HepG2 (cell line): ENCODE measurements around the gene ARPC5. TPM values are rescaled to one million over a fixed set of nuclear protein-coding genes. Genes with fewer than 3 reads are reported as not detected.

Experiments used
- ATAC-seq: fragments of 200-7000 bp; cut with Tn5 transposase; 3 replicates; pipeline ENCODE4 v1.9.1; 2020; ENCODE audit warnings: mild to moderate bottlenecking, moderate library complexity
- BruUV-seq: library from RNA; stranded (reverse); fragments of 400-500 nt; replicated peaks from 2 replicates; lab custom pipeline; 2021; lab: Mats Ljungman, UMichigan
- CTCF ChIA-PET: fragments of 300-600 bp; formaldehyde crosslinking; extraction: SDS; loops from one replicate; lab custom pipeline; 2021; ENCODE audit warnings: low total read pairs, inconsistent platforms, low intra/inter-chr PET ratio; lab: Yijun Ruan, JAX
- POLR2A ChIA-PET: fragments of 350-600 bp; sonication (Branson Sonifier 250); formaldehyde crosslinking; loops from one replicate; lab custom pipeline; 2020; ENCODE audit warnings: antibody characterized with exemption, inconsistent platforms; lab: Yijun Ruan, JAX
- DNase-seq: peaks from one replicate; pipeline ENCODE4 v3.0.0-alpha.2; 2015; ENCODE audit warnings: low spot score
- FAIRE-seq: peaks from 3 replicates; lab custom pipeline; 2011; peaks lifted over from hg19 to GRCh38; lab: Jason Lieb, UNC
- H2AFZ ChIP-seq: one replicate; pipeline ENCODE4 v1.6.1; 2011; ENCODE audit warnings: low read length, inconsistent platforms
- H3K27ac ChIP-seq: fragments of 300-600 bp; 3 replicates; pipeline ENCODE4 v1.8.0; 2011; ENCODE audit warnings: mixed run types, mild to moderate bottlenecking, mixed read lengths, low read length, inconsistent platforms; ENCODE audit not compliant: insufficient read depth; ENCODE audit errors: extremely low read length
- H3K27me3 ChIP-seq, 2 experiments: fragments of 200-600 bp in 1 of 2; 2 replicates in 1 of 2; 3 replicates in 1 of 2; pipeline versions ENCODE4 v1.6.0 to v1.8.0; 2011; ENCODE audit warnings: low read length in 2 of 2, mild to moderate bottlenecking in 2 of 2, moderate library complexity in 2 of 2, inconsistent platforms in 1 of 2; ENCODE audit not compliant: insufficient read depth in 2 of 2, control insufficient read depth in 1 of 2
- H3K36me3 ChIP-seq, 2 experiments: fragments of 200-600 bp in 1 of 2; replicated peaks in 1 of 2; 2 replicates in 1 of 2; 3 replicates in 1 of 2; pipeline versions ENCODE4 v1.5.1 to v1.8.0; 2011; ENCODE audit warnings: low read length in 2 of 2, inconsistent platforms in 1 of 2; ENCODE audit not compliant: insufficient read depth in 2 of 2, control insufficient read depth in 1 of 2
- H3K4me1 ChIP-seq: 2 replicates; pipeline ENCODE4 v1.5.1; 2012; ENCODE audit warnings: low read length, inconsistent platforms; ENCODE audit not compliant: insufficient read depth
- H3K4me2 ChIP-seq: 2 replicates; pipeline ENCODE4 v1.6.0; 2011; ENCODE audit warnings: low read depth, low read length, inconsistent platforms
- H3K4me3 ChIP-seq, 3 experiments: fragments of 200-600 bp in 1 of 3; sonication (generic), shearing (Covaris generic) in 1 of 3; replicated peaks in 1 of 3; 2 replicates each; pipeline ENCODE4 v1.5.1; 2011 to 2016; ENCODE audit warnings: low read length in 3 of 3, inconsistent platforms in 2 of 3, low read depth in 2 of 3, mild to moderate bottlenecking in 2 of 3, control low read depth in 1 of 3, mixed read lengths in 1 of 3; ENCODE audit not compliant: insufficient read depth in 1 of 3
- H3K79me2 ChIP-seq: one replicate; pipeline ENCODE4 v1.6.1; 2011; ENCODE audit warnings: low read length, inconsistent platforms; ENCODE audit not compliant: insufficient read depth
- H3K9ac ChIP-seq: 2 replicates; pipeline ENCODE4 v1.6.0; 2011; ENCODE audit warnings: mild to moderate bottlenecking, low read depth, low read length, inconsistent platforms; ENCODE audit not compliant: insufficient read depth
- H3K9me3 ChIP-seq: 2 replicates; pipeline ENCODE4 v1.5.1; 2012; ENCODE audit warnings: mild to moderate bottlenecking, low read length
- H4K20me1 ChIP-seq: 2 replicates; pipeline ENCODE4 v1.6.0; 2011; ENCODE audit warnings: inconsistent platforms, mild to moderate bottlenecking, low read length, moderate library complexity; ENCODE audit not compliant: insufficient read depth
- AHR ChIP-seq: IDR thresholded peaks from 2 replicates; pipeline ENCODE4 v1.6.1; 2018; ENCODE audit warnings: missing genetic modification reagents, missing compliant biosample characterization
- HOXA7 ChIP-seq: sonication (generic); formaldehyde crosslinking; IDR thresholded peaks from 2 replicates; pipeline ENCODE4 v1.8.1; 2022; ENCODE audit warnings: mild to moderate bottlenecking, missing genetic modification reagents, moderate library complexity
- KMT2A ChIP-seq: sonication (generic); formaldehyde crosslinking; IDR thresholded peaks from 2 replicates; pipeline ENCODE4 v1.4.0; 2020; ENCODE audit warnings: missing genetic modification reagents
- PRMT3 ChIP-seq: sonication (generic); formaldehyde crosslinking; IDR thresholded peaks from 2 replicates; pipeline ENCODE4 v1.8.1; 2022; ENCODE audit warnings: low read depth, mild to moderate bottlenecking, moderate library complexity, missing genetic modification reagents, borderline replicate concordance
- TP53 ChIP-seq: sonication (generic); formaldehyde crosslinking; conservative IDR thresholded peaks from 2 replicates; pipeline ENCODE4 v1.4.0; 2020; ENCODE audit warnings: missing genetic modification reagents
- ZNF562 ChIP-seq: sonication (generic); formaldehyde crosslinking; IDR thresholded peaks from 2 replicates; pipeline ENCODE4 v1.8.0; 2022; ENCODE audit warnings: missing genetic modification reagents, borderline replicate concordance
- ZNF761 ChIP-seq: sonication (generic); formaldehyde crosslinking; conservative IDR thresholded peaks from 2 replicates; pipeline ENCODE4 v1.4.0; 2020; ENCODE audit warnings: mild to moderate bottlenecking, missing genetic modification reagents
- ZNF775 ChIP-seq: sonication (generic); formaldehyde crosslinking; IDR thresholded peaks from 2 replicates; pipeline ENCODE4 v1.4.0; 2020; ENCODE audit warnings: missing genetic modification reagents, mild to moderate bottlenecking, moderate library complexity, borderline replicate concordance
- ZSCAN21 ChIP-seq: sonication (generic); formaldehyde crosslinking; IDR thresholded peaks from 2 replicates; pipeline ENCODE4 v1.8.0; 2022; ENCODE audit warnings: mild to moderate bottlenecking, missing genetic modification reagents, moderate library complexity, borderline replicate concordance
- WGBS: methylation state at CpG from one replicate; pipeline ENCODE4 v1.1.6; 2017; ENCODE audit warnings: low lambda C conversion rate; 5-methylcytosine and 5-hydroxymethylcytosine counted together
- in situ Hi-C: cut with HindIII; loops from 2 replicates; pipeline ENCODE4 v1.10.0; 2017; ENCODE audit warnings: low pct_unique_long_range_greater_than_20kb; ENCODE audit not compliant: extremely low pct_ligation_motif_present
- intact Hi-C: fragments of 100-400 bp; cut with micrococcal nuclease; formaldehyde crosslinking; loops from one replicate; pipeline ENCODE4 v1.10.0; 2022; ENCODE audit not compliant: unreplicated experiment
- polyA plus RNA-seq, 8 experiments: library from polyadenylated mRNA; depleted of rRNA in 3 of 8; stranded (reverse) in 7 of 8; unstranded in 1 of 8; fragments of >200 nt; fragmentation: Illumina TruSeq in 4 of 8; extraction: Trizol in 4 of 8; gene quantifications; 2 replicates each; pipeline versions ENCODE4 v1.2.1 to v1.2.3, GENCODE V29; 2011 to 2016; ENCODE audit warnings: low read depth in 4 of 8, missing spikeins in 1 of 8, mixed read lengths in 1 of 8; ENCODE audit not compliant: insufficient read depth in 1 of 8
- total RNA-seq, 5 experiments: library from RNA; depleted of rRNA; stranded (reverse); fragments of >200 nt; fragmentation: Illumina TruSeq; extraction: Trizol; gene quantifications; 2 replicates each; pipeline ENCODE4 v1.2.3, GENCODE V29; 2016; ENCODE audit warnings: low read depth in 1 of 5
- TF ChIP-seq, protein P1 (sequence below): sonication (generic); formaldehyde crosslinking; IDR thresholded peaks from 2 replicates; pipeline ENCODE4 v1.9.0; 2021; ENCODE audit warnings: missing genetic modification reagents, borderline replicate concordance
- TF ChIP-seq, protein P2 (sequence below): sonication (generic); formaldehyde crosslinking; IDR thresholded peaks from 2 replicates; pipeline ENCODE4 v1.8.0; 2022; ENCODE audit warnings: mild to moderate bottlenecking, missing genetic modification reagents, borderline replicate concordance

ARPC5 gene
- total and polyA plus RNA-seq, 2 of the 13 experiments (the other 11 are each of a cell fraction or from before 2014, with no cell fraction given) = 48.4 to 106 TPM

DNA sequence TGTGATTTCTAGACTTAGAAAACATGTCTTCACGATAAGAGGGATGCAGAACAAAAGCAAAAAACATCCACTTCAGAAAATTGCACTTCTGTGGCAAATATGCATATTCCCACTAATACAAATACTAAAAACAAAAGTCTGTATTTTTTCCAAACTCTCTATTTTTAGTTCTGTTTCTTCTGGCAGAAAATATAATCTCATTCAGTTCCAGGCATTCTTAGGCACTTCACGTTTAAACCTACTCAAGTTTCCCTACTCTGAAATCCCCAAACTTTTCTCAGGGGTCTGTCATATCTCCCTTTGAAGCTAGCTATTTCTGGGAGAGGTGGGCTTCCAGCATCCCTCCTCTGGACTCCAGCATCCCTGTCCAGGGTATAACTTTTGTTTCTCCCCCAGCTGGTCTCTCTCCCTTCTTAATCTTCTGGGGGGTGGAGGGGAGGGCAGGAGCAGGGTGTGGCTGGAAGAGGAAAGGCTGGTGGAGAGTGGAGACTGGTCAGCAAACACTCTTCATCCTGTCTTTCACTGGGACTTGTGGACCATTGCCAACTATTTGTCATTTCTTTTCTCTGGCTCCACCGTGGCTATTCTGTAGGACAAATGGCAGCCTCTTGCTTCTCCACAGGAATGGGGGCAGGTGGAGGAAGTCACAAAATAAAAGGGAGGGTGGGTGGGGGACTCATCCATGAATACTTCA lies 25.7 kb downstream of the ARPC5 start:
- Histone ChIP-seq H3K4me1 (0 out of 2 replicates have a peak, but pooled peaks cover 7% of the 10 kb centered on the region), H3K9ac (no peak overlapping the region), H3K4me3 (no peak overlapping the region), H3K27me3 (no peaks in the 10 kb centered on the region), H3K79me2 (no peaks in the 10 kb centered on the region), H3K9me3 (no peaks in the 10 kb centered on the region), H3K27ac (no peak overlapping the region)
- no peak for FAIRE-seq
- no peak for ATAC-seq
- POLR2A ChIA-PET = interaction anchor here (1.2 kb wide), 1 partner anchor 13 kb away, joined by 4 read pairs; no protein-coding TSS in a partner anchor
- BruUV-seq = no TSS peak
- TF ChIP-seq PRMT3 (CRISPR knock-in tag) (no peak), ZNF562 (no peak), TP53 (CRISPR knock-in tag) (no peak), ZSCAN21 (CRISPR knock-in tag) (no peak), AHR (CRISPR knock-in tag) (no peak), HOXA7 (CRISPR knock-in tag) (no peak), KMT2A (CRISPR knock-in tag) (no peak), ZNF775 (CRISPR knock-in tag) (no peak), ZNF761 (no peak)
- TF ChIP-seq, protein P1, sequence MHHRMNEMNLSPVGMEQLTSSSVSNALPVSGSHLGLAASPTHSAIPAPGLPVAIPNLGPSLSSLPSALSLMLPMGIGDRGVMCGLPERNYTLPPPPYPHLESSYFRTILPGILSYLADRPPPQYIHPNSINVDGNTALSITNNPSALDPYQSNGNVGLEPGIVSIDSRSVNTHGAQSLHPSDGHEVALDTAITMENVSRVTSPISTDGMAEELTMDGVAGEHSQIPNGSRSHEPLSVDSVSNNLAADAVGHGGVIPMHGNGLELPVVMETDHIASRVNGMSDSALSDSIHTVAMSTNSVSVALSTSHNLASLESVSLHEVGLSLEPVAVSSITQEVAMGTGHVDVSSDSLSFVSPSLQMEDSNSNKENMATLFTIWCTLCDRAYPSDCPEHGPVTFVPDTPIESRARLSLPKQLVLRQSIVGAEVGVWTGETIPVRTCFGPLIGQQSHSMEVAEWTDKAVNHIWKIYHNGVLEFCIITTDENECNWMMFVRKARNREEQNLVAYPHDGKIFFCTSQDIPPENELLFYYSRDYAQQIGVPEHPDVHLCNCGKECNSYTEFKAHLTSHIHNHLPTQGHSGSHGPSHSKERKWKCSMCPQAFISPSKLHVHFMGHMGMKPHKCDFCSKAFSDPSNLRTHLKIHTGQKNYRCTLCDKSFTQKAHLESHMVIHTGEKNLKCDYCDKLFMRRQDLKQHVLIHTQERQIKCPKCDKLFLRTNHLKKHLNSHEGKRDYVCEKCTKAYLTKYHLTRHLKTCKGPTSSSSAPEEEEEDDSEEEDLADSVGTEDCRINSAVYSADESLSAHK = no peak
- TF ChIP-seq, protein P2, sequence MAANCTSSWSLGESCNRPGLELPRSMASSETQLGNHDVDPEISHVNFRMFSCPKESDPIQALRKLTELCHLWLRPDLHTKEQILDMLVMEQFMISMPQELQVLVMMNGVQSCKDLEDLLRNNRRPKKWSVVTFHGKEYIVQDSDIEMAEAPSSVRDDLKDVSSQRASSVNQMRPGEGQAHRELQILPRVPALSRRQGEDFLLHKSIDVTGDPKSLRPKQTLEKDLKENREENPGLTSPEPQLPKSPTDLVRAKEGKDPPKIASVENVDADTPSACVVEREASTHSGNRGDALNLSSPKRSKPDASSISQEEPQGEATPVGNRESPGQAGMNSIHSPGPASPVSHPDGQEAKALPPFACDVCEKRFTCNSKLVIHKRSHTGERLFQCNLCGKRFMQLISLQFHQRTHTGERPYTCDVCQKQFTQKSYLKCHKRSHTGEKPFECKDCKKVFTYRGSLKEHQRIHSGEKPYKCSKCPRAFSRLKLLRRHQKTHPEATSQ (CRISPR knock-in tag) = no peak
- TF ChIP-seq, all 625 proteins: peak for 0
- CTCF ChIA-PET = interaction anchor here (1.0 to 1.2 kb wide), 2 partner anchors 13 to 306 kb away, joined by 3 to 4 read pairs; no protein-coding TSS in a partner anchor
- Histone ChIP-seq H3K36me3 (no peaks in the 10 kb centered on the region), H2AFZ (no peak overlapping the region), H4K20me1 (no peaks in the 10 kb centered on the region), H3K4me2 (no peak overlapping the region)
- DNase-seq = no peak
- intact Hi-C loops = loop anchor here (1.0 kb wide), 1 partner anchor 75 kb away; no protein-coding TSS in a partner anchor
- WGBS = 11% methylated on average over 3 of the region's 3 CpGs
- in situ Hi-C loops = no loop called here
